GM13977 (cell line): ENCODE data around the gene GABPB1.
A peak's percentile ranks its signal among the peaks of the same experiment; 100 is the strongest.

Experiments
- DNase-seq: peaks from one replicate; pipeline ENCODE4 v3.0.0; 2012; ENCODE audit warnings: low spot score
- in situ Hi-C: fragments of 300-500 bp; cut with MboI; formaldehyde crosslinking; loops from one replicate; pipeline ENCODE4 v1.12.0; 2022; ENCODE audit warnings: low sequenced_read_pairs, low pct_unique_long_range_greater_than_20kb, mixed read lengths, inconsistent platforms; ENCODE audit not compliant: unreplicated experiment
- TF ChIP-seq, protein P1 (sequence below): IDR thresholded peaks from 2 replicates; pipeline ENCODE4 v1.5.1; 2012; ENCODE audit warnings: mild to moderate bottlenecking, control low read depth; ENCODE audit not compliant: insufficient read depth; ENCODE audit errors: extremely low read depth, missing control alignments

Gene GABPB1

DNA sequence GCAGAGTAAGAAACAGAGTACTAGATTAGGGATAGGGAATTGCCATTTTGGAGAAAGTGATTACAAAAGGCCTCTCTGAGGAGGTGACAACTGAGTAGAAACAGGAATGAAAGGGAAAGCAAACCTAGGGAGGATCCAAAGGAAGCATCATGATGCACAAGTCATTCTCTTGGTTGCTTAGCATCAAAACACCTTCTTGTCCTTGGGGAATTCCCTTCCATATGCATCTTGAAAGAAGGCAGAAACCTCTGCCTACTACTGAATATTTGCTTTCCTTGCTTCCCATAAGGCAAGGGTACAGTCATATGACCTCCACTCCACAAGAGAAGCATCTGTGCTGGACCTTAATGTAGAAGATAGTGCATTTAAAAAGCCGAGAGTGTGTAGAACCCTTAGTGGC, 24.1 kb downstream of the GABPB1 start:
- no peak for DNase-seq
- in situ Hi-C loops: no loop called here
- TF ChIP-seq, protein P1, sequence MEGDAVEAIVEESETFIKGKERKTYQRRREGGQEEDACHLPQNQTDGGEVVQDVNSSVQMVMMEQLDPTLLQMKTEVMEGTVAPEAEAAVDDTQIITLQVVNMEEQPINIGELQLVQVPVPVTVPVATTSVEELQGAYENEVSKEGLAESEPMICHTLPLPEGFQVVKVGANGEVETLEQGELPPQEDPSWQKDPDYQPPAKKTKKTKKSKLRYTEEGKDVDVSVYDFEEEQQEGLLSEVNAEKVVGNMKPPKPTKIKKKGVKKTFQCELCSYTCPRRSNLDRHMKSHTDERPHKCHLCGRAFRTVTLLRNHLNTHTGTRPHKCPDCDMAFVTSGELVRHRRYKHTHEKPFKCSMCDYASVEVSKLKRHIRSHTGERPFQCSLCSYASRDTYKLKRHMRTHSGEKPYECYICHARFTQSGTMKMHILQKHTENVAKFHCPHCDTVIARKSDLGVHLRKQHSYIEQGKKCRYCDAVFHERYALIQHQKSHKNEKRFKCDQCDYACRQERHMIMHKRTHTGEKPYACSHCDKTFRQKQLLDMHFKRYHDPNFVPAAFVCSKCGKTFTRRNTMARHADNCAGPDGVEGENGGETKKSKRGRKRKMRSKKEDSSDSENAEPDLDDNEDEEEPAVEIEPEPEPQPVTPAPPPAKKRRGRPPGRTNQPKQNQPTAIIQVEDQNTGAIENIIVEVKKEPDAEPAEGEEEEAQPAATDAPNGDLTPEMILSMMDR: no peak

DNA sequence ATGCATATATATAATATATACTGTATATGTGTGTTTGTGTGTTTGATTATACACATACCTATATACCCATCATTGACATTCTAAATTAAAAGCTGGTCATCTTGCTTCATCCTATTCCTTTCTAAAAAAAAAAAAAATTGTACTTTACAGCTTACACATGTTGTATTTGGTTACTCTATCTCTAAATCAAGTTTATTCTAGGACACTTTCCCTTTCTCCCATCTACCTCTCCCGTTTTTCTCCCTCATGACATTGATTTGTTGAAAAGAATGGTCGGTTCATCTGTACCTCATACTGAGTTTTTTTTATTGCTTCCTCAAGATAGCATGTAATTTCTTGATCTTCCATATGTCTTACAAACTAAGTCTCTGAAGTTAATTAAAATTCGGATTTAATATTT, 26.9 kb downstream of the GABPB1 start:
- in situ Hi-C loops: no loop called here
- no peak for DNase-seq
- TF ChIP-seq, protein P1: no peak

DNA sequence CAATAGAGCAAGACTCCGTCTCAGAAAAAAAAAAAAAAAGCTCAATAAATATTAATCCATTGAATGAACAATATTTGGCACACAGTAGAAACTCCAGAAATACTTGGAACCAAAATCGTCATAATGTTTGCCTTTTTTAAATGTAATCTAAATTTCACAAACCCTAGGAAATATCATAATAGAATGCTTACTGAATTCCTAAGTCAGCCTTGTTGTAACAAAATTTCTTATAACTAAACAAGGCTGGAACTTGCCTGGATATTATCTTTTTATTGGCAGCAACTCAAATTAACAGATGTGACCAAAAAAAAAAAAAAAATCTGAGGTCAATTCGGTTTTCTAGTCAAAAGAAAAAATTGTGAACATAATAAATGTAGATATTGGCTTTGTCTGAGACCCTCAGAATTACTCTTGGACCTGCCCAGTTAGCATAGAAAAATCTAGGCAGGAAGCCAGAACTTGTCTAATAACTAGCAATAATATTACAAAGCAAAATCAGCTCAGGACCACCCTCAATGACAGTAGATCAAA, 33.3 kb downstream of the GABPB1 start:
- TF ChIP-seq, protein P1: no peak
- in situ Hi-C loops: no loop called here
- no peak for DNase-seq

DNA sequence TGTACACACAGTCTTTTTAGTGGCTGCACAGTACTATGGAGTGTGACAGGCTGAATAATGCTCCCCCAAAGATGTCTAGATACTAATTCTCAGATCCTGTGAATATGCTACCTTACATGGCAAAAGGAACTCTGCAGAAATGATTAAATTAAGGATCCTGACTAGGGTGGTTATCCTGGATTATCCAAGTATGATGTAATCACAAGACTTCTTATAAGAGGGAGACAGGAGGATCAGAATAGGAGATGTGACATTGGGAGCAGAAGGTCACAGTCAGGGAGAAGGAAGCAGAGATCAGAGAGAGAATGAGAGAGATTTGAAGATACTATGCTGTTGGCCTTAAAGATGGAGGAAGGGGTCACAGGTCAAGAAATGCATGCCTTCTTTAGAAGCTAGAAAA, 34.5 kb downstream of the GABPB1 start:
- TF ChIP-seq, protein P1: no peak
- DNase-seq: no peak
- in situ Hi-C loops: no loop called here

DNA sequence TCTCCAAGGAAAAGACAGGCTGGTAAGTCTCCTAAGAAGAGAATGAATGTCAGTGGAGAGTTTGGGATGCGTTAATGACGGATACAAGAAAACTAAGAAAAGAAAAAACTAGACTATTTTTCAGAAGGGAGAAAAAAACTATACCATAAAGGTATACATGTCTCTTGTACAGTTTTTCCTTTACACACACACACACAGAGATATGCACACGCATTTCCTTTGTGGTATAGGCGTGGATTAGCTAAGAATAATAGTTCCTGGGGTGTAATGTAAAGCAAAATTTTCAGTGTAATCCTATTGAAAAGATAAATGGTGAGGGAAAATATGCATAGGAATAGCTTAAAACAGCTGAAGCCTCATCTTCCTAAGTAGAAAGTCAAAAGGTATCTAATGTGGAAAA, 36.3 kb downstream of the GABPB1 start:
- in situ Hi-C loops: no loop called here
- DNase-seq: no peak
- TF ChIP-seq, protein P1: no peak

DNA sequence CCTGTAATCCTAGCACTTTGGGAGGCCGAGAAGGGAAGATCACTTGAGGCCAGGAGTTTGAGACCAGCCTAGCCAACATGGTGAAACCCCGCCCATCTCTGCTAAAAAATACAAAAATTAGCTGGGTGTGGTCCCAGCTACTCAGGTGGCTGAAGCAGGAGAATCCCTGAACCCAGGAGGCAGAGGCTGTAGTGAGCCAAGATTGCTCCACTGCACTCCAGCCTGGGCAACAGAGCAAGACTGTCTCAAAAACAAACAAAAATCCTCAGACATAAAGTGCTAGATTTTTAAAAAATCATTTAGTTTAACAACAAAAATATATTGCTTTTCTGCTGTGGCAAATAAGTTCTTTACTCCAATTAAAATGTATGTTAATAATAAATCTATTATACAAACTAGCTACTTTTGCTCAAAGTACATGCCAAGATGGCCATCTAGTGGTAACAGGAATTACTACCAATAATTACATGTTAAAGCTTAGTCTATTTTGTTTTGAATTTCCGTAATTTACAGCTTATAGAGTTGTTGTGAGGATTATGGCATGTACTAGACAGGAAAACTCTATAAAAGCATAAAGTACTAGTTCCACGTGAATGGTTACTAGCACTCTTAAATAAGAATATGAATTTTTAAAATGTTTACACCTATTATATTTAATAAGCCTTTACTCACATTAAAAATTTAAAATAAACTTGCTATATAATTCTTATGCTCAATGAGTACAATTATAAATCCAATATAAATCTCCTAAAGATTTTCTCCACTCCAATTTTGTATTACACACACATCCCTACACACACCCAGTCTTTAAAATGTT, 39.0 kb downstream of the GABPB1 start:
- in situ Hi-C loops: no loop called here
- TF ChIP-seq, protein P1: peak; percentile 62
- DNase-seq: peak; percentile 43
